ENCODE data around the gene ASAP3. TPM values are rescaled to one million over a fixed set of nuclear protein-coding genes. Genes with fewer than 3 reads are reported as not detected.

The ASAP3 gene
- total and polyA plus RNA-seq, 2 of the 13 experiments (the other 11 are each of a cell fraction or from before 2014, with no cell fraction given): 32.6 to 37.0 TPM

DNA sequence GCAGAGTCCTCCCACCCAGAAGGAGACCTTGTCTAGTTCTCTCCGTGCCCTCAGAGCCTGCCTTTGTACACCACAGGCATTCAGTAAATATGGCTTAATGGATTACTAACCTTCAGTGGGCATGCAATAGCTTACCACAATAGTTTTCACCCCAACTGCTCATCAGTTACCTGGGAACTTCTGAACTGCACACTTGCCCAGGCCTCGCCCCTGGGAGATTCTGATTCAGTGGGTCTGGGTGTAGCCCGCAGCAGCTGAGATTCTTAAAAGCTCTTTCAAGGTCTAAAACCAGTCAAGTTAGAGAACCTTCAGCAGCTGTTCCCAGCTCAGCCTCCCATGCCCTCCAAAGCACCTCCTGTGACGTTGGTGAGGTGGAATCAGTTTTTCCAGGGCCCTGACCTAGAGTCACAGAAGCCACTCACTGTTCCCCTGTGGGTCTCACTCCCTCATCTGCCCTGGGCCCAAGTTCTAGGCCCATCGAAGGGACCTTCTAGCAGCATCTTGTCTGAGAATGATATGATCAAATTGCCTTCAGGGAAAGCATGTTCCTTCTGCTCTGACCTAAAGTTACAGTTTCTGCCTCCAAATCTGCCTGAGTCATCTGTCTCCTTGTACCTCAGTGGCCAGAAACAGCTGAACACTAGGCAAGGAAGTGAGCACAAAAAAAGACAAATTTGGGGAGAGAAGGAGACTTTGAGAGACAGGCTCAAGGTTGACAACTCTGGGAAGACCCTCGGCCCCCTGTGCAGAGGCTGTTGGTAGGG, 10.8 kb downstream of the ASAP3 start:
- WGBS (ENCODE audit: low lambda C conversion rate): 32% methylated on average over 6 of the region's 6 CpGs
- DNase-seq (ENCODE audit: low spot score) (peak; percentile 74), FAIRE-seq (peak; percentile 49), ATAC-seq (peak; percentile 73)
- H3K9me3 ChIP-seq (ENCODE audit: low read length): no peaks in the 10 kb centered on the region
- H3K4me3 ChIP-seq (replicated peaks in 1 of 3; ENCODE audit: insufficient read depth in 1 of 3, low read depth in 2 of 3, low read length in 3 of 3): no peak overlapping the region; a peak in 1 of 6 replicates
- ChIA-PET CTCF (ENCODE audit: low intra/inter-chr PET ratio, low total read pairs) (no interaction called here), POLR2A (interaction anchor here (1.0 to 1.7 kb wide), 4 partner anchors 14 to 218 kb away, joined by 3 to 9 read pairs (median 4); partner anchors contain the start of gene RPL11)
- no peak overlapping the region for H2AFZ ChIP-seq (ENCODE audit: low read length)
- BruUV-seq (replicated peaks): no TSS peak
- H3K4me2 ChIP-seq (ENCODE audit: low read depth, low read length): peak overlapping the region; percentile 69
- in situ Hi-C loops (cut with HindIII; ENCODE audit: extremely low pct_ligation_motif_present, low pct_unique_long_range_greater_than_20kb) (no loop called here), intact Hi-C loops (cut with micrococcal nuclease; ENCODE audit: unreplicated experiment) (loop anchor here (1.0 kb wide), 1 partner anchor 48 kb away; no protein-coding TSS in a partner anchor)
- H3K4me1 ChIP-seq (ENCODE audit: insufficient read depth, low read length): peaks cover 72% of the 10 kb centered on the region
- H3K9ac ChIP-seq (ENCODE audit: insufficient read depth, low read depth, low read length): peak overlapping the region; percentile 20
- H3K27ac ChIP-seq (ENCODE audit: extremely low read length, insufficient read depth, low read length): peak overlapping the region; percentile 71
- H3K79me2 ChIP-seq (ENCODE audit: insufficient read depth, low read length): peaks cover 59% of the 10 kb centered on the region
- H3K36me3 ChIP-seq (replicated peaks in 1 of 2; ENCODE audit: control insufficient read depth in 1 of 2, insufficient read depth in 2 of 2, low read length in 2 of 2): no peaks in the 10 kb centered on the region
- no peaks in the 10 kb centered on the region for H3K27me3 ChIP-seq (ENCODE audit: control insufficient read depth in 1 of 2, insufficient read depth in 2 of 2, low read length in 2 of 2)
- H4K20me1 ChIP-seq (ENCODE audit: insufficient read depth, low read length): no peaks in the 10 kb centered on the region
- TF ChIP-seq SMARCC2 (IDR thresholded peaks at IDR 0.05) (no peak), CREB1 (IDR thresholded peaks at IDR 0.05) (no peak), CREB1 (CRISPR knock-in tag; IDR thresholded peaks at IDR 0.05) (peak; percentile 64), ZNF563 (CRISPR knock-in tag; IDR thresholded peaks at IDR 0.05) (no peak), ZNF543 (CRISPR knock-in tag; IDR thresholded peaks at IDR 0.05) (no peak), NFE2L2 (IDR thresholded peaks at IDR 0.05; ENCODE audit: low read length) (no peak), FOXA1 (IDR thresholded peaks at IDR 0.05) (no peak), FOXA1 (CRISPR knock-in tag; IDR thresholded peaks at IDR 0.05) (peak; percentile 37; the same call in 1 of the 2 replicates), FOXA3 (CRISPR knock-in tag; IDR thresholded peaks at IDR 0.05) (peak; percentile 49; the same call in 1 of the 2 replicates), RARA (CRISPR knock-in tag; IDR thresholded peaks at IDR 0.05) (no peak), ZFP1 (CRISPR knock-in tag; IDR thresholded peaks at IDR 0.05) (no peak), ZNF678 (CRISPR knock-in tag; IDR thresholded peaks at IDR 0.05) (no peak), ZNF766 (CRISPR knock-in tag; IDR thresholded peaks at IDR 0.05; ENCODE audit: borderline replicate concordance) (no peak), NR2C2 (CRISPR knock-in tag; IDR thresholded peaks at IDR 0.05; ENCODE audit: borderline replicate concordance) (no peak), ZNF556 (CRISPR knock-in tag; IDR thresholded peaks at IDR 0.05; ENCODE audit: borderline replicate concordance) (no peak), ZNF260 (CRISPR knock-in tag; IDR thresholded peaks at IDR 0.05; ENCODE audit: borderline replicate concordance, low read depth) (no peak), ZNF749 (CRISPR knock-in tag; IDR thresholded peaks at IDR 0.05; ENCODE audit: borderline replicate concordance) (no peak), RFX5 (IDR thresholded peaks at IDR 0.05; ENCODE audit: low read depth, low read length) (peak; percentile 91)
- TF ChIP-seq, protein P1, sequence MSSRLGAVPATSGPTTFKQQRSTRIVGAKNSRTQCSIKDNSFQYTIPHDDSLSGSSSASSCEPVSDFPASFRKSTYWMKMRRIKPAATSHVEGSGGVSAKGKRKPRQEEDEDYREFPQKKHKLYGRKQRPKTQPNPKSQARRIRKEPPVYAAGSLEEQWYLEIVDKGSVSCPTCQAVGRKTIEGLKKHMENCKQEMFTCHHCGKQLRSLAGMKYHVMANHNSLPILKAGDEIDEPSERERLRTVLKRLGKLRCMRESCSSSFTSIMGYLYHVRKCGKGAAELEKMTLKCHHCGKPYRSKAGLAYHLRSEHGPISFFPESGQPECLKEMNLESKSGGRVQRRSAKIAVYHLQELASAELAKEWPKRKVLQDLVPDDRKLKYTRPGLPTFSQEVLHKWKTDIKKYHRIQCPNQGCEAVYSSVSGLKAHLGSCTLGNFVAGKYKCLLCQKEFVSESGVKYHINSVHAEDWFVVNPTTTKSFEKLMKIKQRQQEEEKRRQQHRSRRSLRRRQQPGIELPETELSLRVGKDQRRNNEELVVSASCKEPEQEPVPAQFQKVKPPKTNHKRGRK (CRISPR knock-in tag; IDR thresholded peaks at IDR 0.05): no peak
- TF ChIP-seq, protein P2, sequence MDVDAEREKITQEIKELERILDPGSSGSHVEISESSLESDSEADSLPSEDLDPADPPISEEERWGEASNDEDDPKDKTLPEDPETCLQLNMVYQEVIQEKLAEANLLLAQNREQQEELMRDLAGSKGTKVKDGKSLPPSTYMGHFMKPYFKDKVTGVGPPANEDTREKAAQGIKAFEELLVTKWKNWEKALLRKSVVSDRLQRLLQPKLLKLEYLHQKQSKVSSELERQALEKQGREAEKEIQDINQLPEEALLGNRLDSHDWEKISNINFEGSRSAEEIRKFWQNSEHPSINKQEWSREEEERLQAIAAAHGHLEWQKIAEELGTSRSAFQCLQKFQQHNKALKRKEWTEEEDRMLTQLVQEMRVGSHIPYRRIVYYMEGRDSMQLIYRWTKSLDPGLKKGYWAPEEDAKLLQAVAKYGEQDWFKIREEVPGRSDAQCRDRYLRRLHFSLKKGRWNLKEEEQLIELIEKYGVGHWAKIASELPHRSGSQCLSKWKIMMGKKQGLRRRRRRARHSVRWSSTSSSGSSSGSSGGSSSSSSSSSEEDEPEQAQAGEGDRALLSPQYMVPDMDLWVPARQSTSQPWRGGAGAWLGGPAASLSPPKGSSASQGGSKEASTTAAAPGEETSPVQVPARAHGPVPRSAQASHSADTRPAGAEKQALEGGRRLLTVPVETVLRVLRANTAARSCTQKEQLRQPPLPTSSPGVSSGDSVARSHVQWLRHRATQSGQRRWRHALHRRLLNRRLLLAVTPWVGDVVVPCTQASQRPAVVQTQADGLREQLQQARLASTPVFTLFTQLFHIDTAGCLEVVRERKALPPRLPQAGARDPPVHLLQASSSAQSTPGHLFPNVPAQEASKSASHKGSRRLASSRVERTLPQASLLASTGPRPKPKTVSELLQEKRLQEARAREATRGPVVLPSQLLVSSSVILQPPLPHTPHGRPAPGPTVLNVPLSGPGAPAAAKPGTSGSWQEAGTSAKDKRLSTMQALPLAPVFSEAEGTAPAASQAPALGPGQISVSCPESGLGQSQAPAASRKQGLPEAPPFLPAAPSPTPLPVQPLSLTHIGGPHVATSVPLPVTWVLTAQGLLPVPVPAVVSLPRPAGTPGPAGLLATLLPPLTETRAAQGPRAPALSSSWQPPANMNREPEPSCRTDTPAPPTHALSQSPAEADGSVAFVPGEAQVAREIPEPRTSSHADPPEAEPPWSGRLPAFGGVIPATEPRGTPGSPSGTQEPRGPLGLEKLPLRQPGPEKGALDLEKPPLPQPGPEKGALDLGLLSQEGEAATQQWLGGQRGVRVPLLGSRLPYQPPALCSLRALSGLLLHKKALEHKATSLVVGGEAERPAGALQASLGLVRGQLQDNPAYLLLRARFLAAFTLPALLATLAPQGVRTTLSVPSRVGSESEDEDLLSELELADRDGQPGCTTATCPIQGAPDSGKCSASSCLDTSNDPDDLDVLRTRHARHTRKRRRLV (CRISPR knock-in tag; IDR thresholded peaks at IDR 0.05): no peak

Data from HepG2 (cell line).